Neural cell (in vitro differentiated cells): Measurements from ENCODE around the gene TAGLN. TPM values are rescaled to one million over a fixed set of nuclear protein-coding genes. Genes with fewer than 3 reads are reported as not detected.

Experiments
- H2AFZ ChIP-seq: fragments of 200-600, 300-800 bp; sonication (generic), shearing (Covaris generic); 2 replicates; pipeline ENCODE4 v1.6.0; 2014; ENCODE audit warnings: low read depth, mild to moderate bottlenecking, antibody characterized with exemption, low read length, moderate library complexity
- H3F3A ChIP-seq: fragments of 200-600 bp; shearing (Covaris generic); 2 replicates; pipeline ENCODE4 v1.6.1; 2016; ENCODE audit warnings: mild to moderate bottlenecking, moderate library complexity, mixed read lengths, antibody characterized with exemption, low read length; ENCODE audit not compliant: insufficient read depth, poor library complexity, severe bottlenecking
- H3K27ac ChIP-seq: fragments of 200-600, 300-800 bp; sonication (generic), shearing (Covaris generic); 2 replicates; pipeline ENCODE4 v1.5.1; 2014; ENCODE audit warnings: mild to moderate bottlenecking, low read length, moderate library complexity
- H3K27me3 ChIP-seq: fragments of 300-800, 200-600 bp; sonication (generic), shearing (Covaris generic); 2 replicates; pipeline ENCODE4 v1.6.0; 2014; ENCODE audit warnings: mild to moderate bottlenecking, low read depth, low read length, moderate library complexity; ENCODE audit not compliant: insufficient read depth
- H3K36me3 ChIP-seq: fragments of 300-800, 200-600 bp; sonication (generic), shearing (Covaris generic); 2 replicates; pipeline ENCODE4 v1.5.1; 2014; ENCODE audit warnings: mild to moderate bottlenecking, antibody characterized with exemption, low read length, moderate library complexity; ENCODE audit not compliant: insufficient read depth
- H3K4me2 ChIP-seq: fragments of 300-800, 200-600 bp; sonication (generic), shearing (Covaris generic); 2 replicates; pipeline ENCODE4 v1.6.0; 2014; ENCODE audit warnings: mild to moderate bottlenecking, low read length
- H3K4me3 ChIP-seq: fragments of 300-800, 200-600 bp; sonication (generic), shearing (Covaris generic); 2 replicates; pipeline ENCODE4 v1.5.1; 2014; ENCODE audit warnings: mild to moderate bottlenecking, low read length, moderate library complexity
- H3K79me2 ChIP-seq: fragments of 200-600 bp; shearing (Covaris generic); replicated peaks from 2 replicates; pipeline ENCODE4 v1.6.0; 2014; ENCODE audit warnings: mild to moderate bottlenecking, low read length, moderate library complexity; ENCODE audit not compliant: insufficient read depth
- H3K9ac ChIP-seq: fragments of 300-800, 200-600 bp; sonication (generic), shearing (Covaris generic); 2 replicates; pipeline ENCODE4 v1.6.1; 2016; ENCODE audit warnings: mild to moderate bottlenecking, low read length, mixed read lengths
- H3K9me2 ChIP-seq: fragments of 200-600 bp; shearing (Covaris generic); 2 replicates; pipeline ENCODE4 v1.6.1; 2016; ENCODE audit warnings: mild to moderate bottlenecking, low read length, mixed read lengths; ENCODE audit not compliant: insufficient read depth
- H3K9me3 ChIP-seq: fragments of 200-600, 300-800 bp; sonication (generic), shearing (Covaris generic); 2 replicates; pipeline ENCODE4 v1.6.1; 2016; ENCODE audit warnings: mild to moderate bottlenecking, mixed run types, low read length, moderate library complexity, mixed read lengths
- H4K20me1 ChIP-seq: fragments of 200-600 bp; shearing (Covaris generic); 2 replicates; pipeline ENCODE4 v1.6.1; 2016; ENCODE audit warnings: mild to moderate bottlenecking, mixed run types; ENCODE audit not compliant: insufficient read depth
- EP300 ChIP-seq: fragments of 450-650 bp; conservative IDR thresholded peaks from 2 replicates; pipeline ENCODE4 v1.6.1; 2014; ENCODE audit warnings: antibody characterized with exemption, mild to moderate bottlenecking, moderate library complexity; ENCODE audit not compliant: poor library complexity, severe bottlenecking
- EZH2 ChIP-seq: fragments of 200-600, 300-800 bp; shearing (Covaris generic), sonication (generic); IDR thresholded peaks from 2 replicates; pipeline ENCODE4 v1.6.1; 2014; ENCODE audit warnings: antibody characterized with exemption, low read length, borderline replicate concordance, mild to moderate bottlenecking; ENCODE audit not compliant: insufficient read depth, poor library complexity, severe bottlenecking
- MXI1 ChIP-seq: fragments of 450-650 bp; conservative IDR thresholded peaks from 2 replicates; pipeline ENCODE4 v1.6.1; 2014; ENCODE audit warnings: antibody characterized with exemption, mild to moderate bottlenecking; ENCODE audit not compliant: poor library complexity, severe bottlenecking
- POLR2AphosphoS5 ChIP-seq: IDR thresholded peaks from 2 replicates; pipeline ENCODE4 v1.6.1; 2012
- RAD21 ChIP-seq: fragments of 450-650 bp; conservative IDR thresholded peaks from 2 replicates; pipeline ENCODE4 v1.6.1; 2014; ENCODE audit warnings: antibody characterized with exemption, mild to moderate bottlenecking, moderate library complexity
- REST ChIP-seq: IDR thresholded peaks from 2 replicates; pipeline ENCODE4 v1.6.1; 2012; ENCODE audit warnings: borderline replicate concordance
- SMC3 ChIP-seq: fragments of 450-650 bp; conservative IDR thresholded peaks from 2 replicates; pipeline ENCODE4 v1.6.1; 2014; ENCODE audit warnings: antibody characterized with exemption, mild to moderate bottlenecking, moderate library complexity; ENCODE audit not compliant: poor library complexity
- TAF1 ChIP-seq: IDR thresholded peaks from 2 replicates; pipeline ENCODE4 v1.6.1; 2012; ENCODE audit warnings: low read depth
- polyA plus RNA-seq: library from polyadenylated mRNA; depleted of rRNA; stranded (reverse); fragments of >200 nt; gene quantifications from 2 replicates; pipeline ENCODE4 v1.2.3, GENCODE V29; 2014
- TF ChIP-seq, protein P1 (sequence below): fragments of 450-650 bp; IDR thresholded peaks from 2 replicates; pipeline ENCODE4 v1.5.1; 2014; ENCODE audit warnings: antibody characterized with exemption, mild to moderate bottlenecking, moderate library complexity; ENCODE audit not compliant: poor library complexity, severe bottlenecking

The TAGLN gene
- polyA plus RNA-seq, 1 donor from 2014 or later, result 15.7 TPM

GRCh38 chr11:117232092-117232878, 33.1 kb downstream of the TAGLN start, which contains the start of gene RNF214 (continued):
- TF ChIP-seq MXI1 (peak; percentile 82), TAF1 (peak; percentile 58)

DNA sequence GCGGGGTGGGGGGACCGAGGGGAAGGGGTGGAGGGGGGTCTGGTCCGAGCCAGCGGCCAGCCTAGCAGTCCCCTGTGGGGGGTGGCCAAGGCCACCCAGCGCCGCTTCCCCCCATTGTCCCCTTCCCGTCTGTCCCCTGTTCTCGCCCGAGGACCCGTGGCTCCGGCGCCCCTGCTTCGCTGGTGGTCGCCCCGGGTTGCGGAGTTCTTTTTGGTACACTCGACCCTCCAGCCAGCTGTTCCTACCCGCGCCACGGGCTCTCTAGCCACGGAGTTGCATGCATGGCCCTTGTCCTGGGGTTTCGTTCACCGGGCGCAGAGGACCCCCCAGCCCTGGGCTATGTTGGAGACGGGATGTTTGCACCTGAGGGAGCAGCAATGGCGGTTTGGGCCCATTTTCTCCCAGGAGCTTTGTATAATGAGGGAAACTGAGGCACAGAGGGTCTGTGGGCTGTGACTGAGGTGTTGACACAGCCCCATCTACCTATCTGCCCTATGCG, 33.8 kb downstream of the TAGLN start:
- Histone ChIP-seq H3K79me2 (peaks cover 49% of the 10 kb centered on the region), H3K36me3 (peaks cover 5% of the 10 kb centered on the region), H2AFZ (peak overlapping the region; percentile 88), H3F3A (no peaks in the 10 kb centered on the region), H3K27me3 (no peaks in the 10 kb centered on the region), H3K9me2 (no peaks in the 10 kb centered on the region), H4K20me1 (no peaks in the 10 kb centered on the region), H3K9me3 (no peaks in the 10 kb centered on the region), H3K27ac (peak overlapping the region; percentile 65), H3K4me3 (peak overlapping the region; percentile 96), H3K9ac (peak overlapping the region; percentile 99), H3K4me2 (peak overlapping the region; percentile 94)
- TF ChIP-seq MXI1 (peak; percentile 11), REST (no peak)

DNA sequence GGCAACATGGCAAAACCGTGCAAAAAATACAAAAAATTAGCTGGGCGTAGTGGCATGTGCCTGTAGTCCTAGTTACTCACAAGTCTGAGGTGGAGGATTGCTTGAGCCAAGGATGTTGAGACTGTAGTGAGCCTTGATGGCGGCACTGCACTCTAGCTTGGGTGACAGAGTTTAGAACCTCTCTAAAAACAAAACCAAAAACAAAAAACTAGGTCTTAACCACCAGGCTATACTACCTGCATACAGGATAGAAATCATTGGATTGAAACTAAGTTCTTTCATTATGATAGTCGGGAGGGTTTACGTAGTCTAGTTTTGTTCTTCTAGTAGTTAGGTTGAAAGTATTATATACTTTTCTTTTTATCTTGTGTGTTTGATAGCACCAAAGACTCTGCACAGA, 39.1 kb downstream of the TAGLN start:
- Histone ChIP-seq H3K79me2 (peaks cover 23% of the 10 kb centered on the region), H3K4me2 (no peak overlapping the region), H3K36me3 (peaks cover 5% of the 10 kb centered on the region), H2AFZ (no peak overlapping the region), H3K9ac (no peak overlapping the region), H3K9me3 (no peaks in the 10 kb centered on the region), H3K27me3 (no peaks in the 10 kb centered on the region), H3K27ac (no peak overlapping the region), H3F3A (no peaks in the 10 kb centered on the region), H3K9me2 (no peaks in the 10 kb centered on the region), H4K20me1 (no peaks in the 10 kb centered on the region), H3K4me3 (no peak overlapping the region)
- TF ChIP-seq REST (no peak), EZH2 (no peak), SMC3 (no peak), TAF1 (no peak), MXI1 (no peak), POLR2AphosphoS5 (no peak), EP300 (no peak), RAD21 (no peak)
- TF ChIP-seq, protein P1, sequence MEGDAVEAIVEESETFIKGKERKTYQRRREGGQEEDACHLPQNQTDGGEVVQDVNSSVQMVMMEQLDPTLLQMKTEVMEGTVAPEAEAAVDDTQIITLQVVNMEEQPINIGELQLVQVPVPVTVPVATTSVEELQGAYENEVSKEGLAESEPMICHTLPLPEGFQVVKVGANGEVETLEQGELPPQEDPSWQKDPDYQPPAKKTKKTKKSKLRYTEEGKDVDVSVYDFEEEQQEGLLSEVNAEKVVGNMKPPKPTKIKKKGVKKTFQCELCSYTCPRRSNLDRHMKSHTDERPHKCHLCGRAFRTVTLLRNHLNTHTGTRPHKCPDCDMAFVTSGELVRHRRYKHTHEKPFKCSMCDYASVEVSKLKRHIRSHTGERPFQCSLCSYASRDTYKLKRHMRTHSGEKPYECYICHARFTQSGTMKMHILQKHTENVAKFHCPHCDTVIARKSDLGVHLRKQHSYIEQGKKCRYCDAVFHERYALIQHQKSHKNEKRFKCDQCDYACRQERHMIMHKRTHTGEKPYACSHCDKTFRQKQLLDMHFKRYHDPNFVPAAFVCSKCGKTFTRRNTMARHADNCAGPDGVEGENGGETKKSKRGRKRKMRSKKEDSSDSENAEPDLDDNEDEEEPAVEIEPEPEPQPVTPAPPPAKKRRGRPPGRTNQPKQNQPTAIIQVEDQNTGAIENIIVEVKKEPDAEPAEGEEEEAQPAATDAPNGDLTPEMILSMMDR, result no peak
